ENCODE measurements around the gene ECM2.

ECM2 gene

DNA sequence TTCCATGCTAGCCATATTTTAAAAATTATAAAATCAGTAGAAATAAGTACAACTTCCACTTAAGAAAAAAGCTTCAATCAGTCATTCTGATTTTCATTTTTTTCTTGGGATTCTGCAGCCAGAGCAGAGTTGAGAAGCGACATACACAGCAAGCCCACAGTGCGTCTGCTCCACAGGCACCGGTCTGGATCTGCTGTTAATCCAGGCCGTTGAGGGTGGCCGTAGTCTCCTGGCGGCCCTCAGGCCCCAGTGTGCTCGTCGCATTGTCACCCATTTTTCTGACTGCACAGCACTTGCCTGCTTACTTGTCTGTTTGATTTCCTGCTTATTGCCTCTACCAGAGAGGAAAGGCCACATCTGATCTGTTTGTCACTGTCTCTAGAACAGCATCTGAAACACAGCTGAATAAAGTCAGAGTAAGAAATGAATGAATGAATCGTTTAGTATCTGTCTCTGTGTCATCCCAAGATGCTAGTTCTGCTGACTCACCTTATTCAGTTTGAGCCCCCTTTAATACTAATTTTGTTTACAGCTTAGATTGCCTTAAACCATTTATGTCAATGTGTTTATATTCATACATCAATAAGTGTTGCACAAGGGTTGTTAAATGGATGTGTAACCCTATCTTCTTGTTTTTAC, 41.9 kb downstream of the ECM2 start:
- no peak for TF ChIP-seq CTCF (IDR thresholded peaks at IDR 0.05; ENCODE audit: low read depth, low read length)
- H3K4me3 ChIP-seq (replicated peaks in 1 of 2; ENCODE audit: low read depth in 2 of 2, low read length in 2 of 2): no peak overlapping the region
- no peak for DNase-seq (ENCODE audit: low read depth in 2 of 2)

DNA sequence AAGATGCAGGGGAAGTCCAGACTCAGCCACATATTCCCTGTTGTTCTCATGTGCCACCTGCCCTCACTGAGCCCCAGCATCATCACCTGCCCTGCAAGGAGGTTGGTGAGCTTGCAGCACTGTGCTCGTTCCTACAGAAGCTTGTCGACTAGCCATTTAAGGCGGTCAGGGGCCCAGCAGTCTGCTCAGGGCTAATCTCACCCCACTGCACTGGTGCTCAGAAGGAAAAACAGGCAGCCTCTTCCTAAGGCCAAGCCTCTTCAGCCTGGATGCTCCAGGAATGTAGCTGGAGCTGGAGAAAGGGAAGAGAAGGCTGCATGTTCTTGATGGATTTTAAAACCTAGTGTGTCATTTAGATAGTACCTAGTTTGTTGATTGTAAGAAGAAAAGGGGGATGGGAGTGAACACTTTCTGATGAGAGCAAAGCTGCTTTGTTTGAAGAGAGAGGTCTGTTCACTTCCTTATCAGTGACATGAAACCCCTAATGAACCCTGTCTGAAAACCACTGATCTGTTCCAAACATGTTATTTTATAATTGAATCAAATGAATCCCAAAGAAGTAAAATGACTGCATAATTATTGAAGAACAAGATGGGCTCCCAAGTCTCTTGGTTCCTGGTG, 42.9 kb downstream of the ECM2 start:
- no peak overlapping the region for H3K4me3 ChIP-seq (replicated peaks in 1 of 2; ENCODE audit: low read depth in 2 of 2, low read length in 2 of 2)
- DNase-seq (ENCODE audit: low read depth in 2 of 2): no peak
- no peak for TF ChIP-seq CTCF (IDR thresholded peaks at IDR 0.05; ENCODE audit: low read depth, low read length)

DNA sequence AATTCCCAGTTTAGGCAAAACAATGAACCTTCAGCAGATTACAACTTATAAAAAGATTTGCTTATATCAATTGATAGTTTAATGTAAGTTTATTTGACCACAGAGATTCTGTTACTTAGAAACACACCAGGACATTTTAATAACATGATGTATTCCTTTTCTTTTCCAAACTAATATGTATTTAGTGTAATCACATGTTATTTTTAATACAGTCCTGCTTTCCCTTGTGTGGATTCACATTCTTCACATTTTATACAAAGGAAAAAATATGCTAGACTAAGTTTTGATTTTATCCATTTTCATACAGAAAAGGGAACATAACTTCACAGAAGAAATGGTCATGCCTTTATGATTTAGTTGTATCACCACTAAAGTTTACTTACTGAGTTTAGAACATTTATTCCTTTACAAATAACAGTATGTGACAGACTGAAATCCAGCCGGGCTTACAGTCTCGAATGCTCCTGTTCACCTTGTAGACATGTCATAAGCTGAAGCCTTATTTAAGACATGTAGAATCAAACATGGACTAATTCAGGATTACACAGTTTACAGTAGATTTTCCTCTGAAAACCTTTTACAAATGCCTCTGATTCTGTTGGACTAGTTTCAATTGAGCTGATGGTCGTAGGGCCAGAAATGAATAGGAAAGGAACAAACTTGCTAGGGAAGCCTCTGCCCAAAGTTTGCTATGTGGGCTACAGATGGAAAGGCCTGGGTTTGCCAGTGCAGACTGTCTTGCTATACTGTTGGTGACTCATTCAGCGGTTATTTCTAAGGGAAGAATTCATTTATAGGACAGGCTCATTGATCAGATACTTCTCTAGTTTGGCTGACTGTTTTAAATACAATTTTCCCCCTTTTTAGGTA, 46.9 kb downstream of the ECM2 start:
- TF ChIP-seq CTCF (IDR thresholded peaks at IDR 0.05; ENCODE audit: low read depth, low read length): no peak
- peak; percentile 38 to 50 for DNase-seq (ENCODE audit: low read depth in 2 of 2)
- no peak overlapping the region for H3K4me3 ChIP-seq (replicated peaks in 1 of 2; ENCODE audit: low read depth in 2 of 2, low read length in 2 of 2)

DNA sequence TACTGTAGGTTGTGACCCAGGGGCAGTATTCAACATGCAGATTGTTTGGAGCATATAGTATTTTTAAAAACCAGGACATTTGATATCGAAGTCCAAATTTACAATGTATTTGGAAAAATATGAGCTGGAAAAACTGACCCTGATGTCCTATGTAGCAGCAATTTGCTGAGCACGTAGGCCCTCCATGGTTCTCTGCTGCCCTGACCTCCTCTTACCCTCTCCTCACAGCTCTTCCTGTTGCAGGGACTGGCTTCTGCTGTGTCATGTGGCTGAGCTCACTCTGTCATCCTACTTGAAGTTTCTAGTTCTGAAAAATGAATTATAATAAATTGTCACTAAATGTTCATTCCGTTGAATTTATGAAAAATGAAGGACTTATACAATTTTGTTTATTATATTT, 49.4 kb downstream of the ECM2 start:
- H3K4me3 ChIP-seq (replicated peaks in 1 of 2; ENCODE audit: low read depth in 2 of 2, low read length in 2 of 2): no peak overlapping the region
- no peak for TF ChIP-seq CTCF (IDR thresholded peaks at IDR 0.05; ENCODE audit: low read depth, low read length)
- DNase-seq (ENCODE audit: low read depth in 2 of 2): no peak

GRCh38 chr9:92484563-92484962, 51.2 kb downstream of the ECM2 start:
- H3K4me3 ChIP-seq (replicated peaks in 1 of 2; ENCODE audit: low read depth in 2 of 2, low read length in 2 of 2): no peak overlapping the region
- no peak for TF ChIP-seq CTCF (IDR thresholded peaks at IDR 0.05; ENCODE audit: low read depth, low read length)
- peak; percentile 36 to 38 for DNase-seq (ENCODE audit: low read depth in 2 of 2)

GRCh38 chr9:92483627-92484545, 51.9 kb downstream of the ECM2 start:
- peak; percentile 63 to 66 for DNase-seq (ENCODE audit: low read depth in 2 of 2)
- H3K4me3 ChIP-seq (replicated peaks in 1 of 2; ENCODE audit: low read depth in 2 of 2, low read length in 2 of 2): no peak overlapping the region
- no peak for TF ChIP-seq CTCF (IDR thresholded peaks at IDR 0.05; ENCODE audit: low read depth, low read length)

Data from cardiac fibroblast (primary cell).